ENCODE results near the gene CREB3L2.

- no peak for TF ChIP-seq CTCF (IDR thresholded peaks at IDR 0.05)
- no peak for TF ChIP-seq POLR2A (IDR thresholded peaks at IDR 0.05)
Measured at GRCh38 chr7:137965942-137966640, 35.8 kb downstream of the CREB3L2 start.

Measured in ovary (tissue), 3 donors.